ENCODE results near the gene ADGRG3. TPM values are rescaled to one million over a fixed set of nuclear protein-coding genes. Genes with fewer than 3 reads are reported as not detected.

The ADGRG3 gene
- total and polyA plus RNA-seq, 2 of the 8 experiments (the other 6 are each of a cell fraction or from before 2014, with no cell fraction given), result 0.28 to 0.98 TPM

DNA sequence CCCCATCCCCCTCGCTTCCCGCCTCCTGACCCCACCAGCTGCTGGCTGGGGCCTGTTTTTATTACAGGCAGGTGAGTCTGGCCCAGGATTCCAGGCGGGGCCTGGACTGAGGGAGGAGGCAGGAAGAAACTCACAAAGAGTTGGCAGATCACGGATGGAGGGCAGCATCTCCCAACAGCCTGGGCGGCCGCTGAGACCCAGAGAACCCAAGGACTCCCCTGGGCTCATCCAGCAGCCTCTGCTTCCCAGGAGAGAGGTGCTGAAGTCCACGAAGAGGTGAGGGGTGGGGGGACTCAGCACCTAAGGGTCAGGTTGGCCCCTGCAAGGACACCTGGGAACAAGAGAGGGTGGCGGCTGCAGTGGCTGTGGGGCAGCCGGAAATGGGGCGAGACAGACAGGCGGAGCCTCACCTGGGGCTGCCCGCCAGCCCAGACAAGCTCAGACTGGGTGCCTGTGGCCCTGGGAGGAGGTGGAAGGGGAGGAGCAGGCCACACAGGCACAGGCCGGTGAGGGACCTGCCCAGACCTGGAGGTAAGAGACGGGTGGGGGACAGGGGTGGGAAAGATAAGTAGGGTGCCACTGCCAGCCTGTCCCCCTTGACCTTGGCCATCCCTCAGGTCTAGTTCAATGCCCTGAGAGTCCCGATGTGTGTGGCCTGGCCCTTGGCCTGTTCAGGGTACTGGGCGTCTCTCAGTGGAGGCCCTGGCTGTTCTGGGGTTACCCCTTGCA is 48.3 kb upstream of the ADGRG3 start:
- H2BK15ac ChIP-seq (ENCODE audit: low read length), result peak overlapping the region; percentile 83; the same call in 1 of the 2 replicates
- H3K4me2 ChIP-seq (ENCODE audit: insufficient read depth in 1 of 2, low read depth in 2 of 2, low read length in 2 of 2), result no peak overlapping the region; a peak in 1 of 4 replicates
- no peak overlapping the region for H3K23ac ChIP-seq (ENCODE audit: insufficient read length)
- no peak overlapping the region for H3K27ac ChIP-seq (ENCODE audit: low read depth, low read length)
- H2BK12ac ChIP-seq (ENCODE audit: low read depth, low read length), result peak overlapping the region; percentile 90; the same call in 1 of the 2 replicates
- H3K4me1 ChIP-seq (replicated peaks in 1 of 4; ENCODE audit: control insufficient read depth in 3 of 4, insufficient read depth in 4 of 4, low read length in 3 of 4), result peaks cover 0 to 29% (median 15%) of the 10 kb centered on the region in 4 experiments; a peak in 6 of 7 replicates
- no peaks in the 10 kb centered on the region for H3K36me3 ChIP-seq (ENCODE audit: control insufficient read depth in 2 of 4, insufficient read depth in 4 of 4, low read length in 3 of 4)
- no peak overlapping the region for H2AFZ ChIP-seq (ENCODE audit: low read length)
- TF ChIP-seq BRCA1 (IDR thresholded peaks at IDR 0.05; ENCODE audit: low read depth, low read length) (no peak), SRF (IDR thresholded peaks at IDR 0.05; ENCODE audit: low read depth, low read length) (no peak), KDM4A (IDR thresholded peaks at IDR 0.05; ENCODE audit: low read depth, low read length, severe bottlenecking) (no peak), TAF7 (optimal IDR thresholded peaks at IDR 0.05; ENCODE audit: borderline replicate concordance, low read depth, low read length) (no peak)
- TF ChIP-seq, protein P1, sequence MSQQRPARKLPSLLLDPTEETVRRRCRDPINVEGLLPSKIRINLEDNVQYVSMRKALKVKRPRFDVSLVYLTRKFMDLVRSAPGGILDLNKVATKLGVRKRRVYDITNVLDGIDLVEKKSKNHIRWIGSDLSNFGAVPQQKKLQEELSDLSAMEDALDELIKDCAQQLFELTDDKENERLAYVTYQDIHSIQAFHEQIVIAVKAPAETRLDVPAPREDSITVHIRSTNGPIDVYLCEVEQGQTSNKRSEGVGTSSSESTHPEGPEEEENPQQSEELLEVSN (IDR thresholded peaks at IDR 0.05), result peak; percentile 13; the same call in 1 of the 2 replicates
- 91% methylated on average over 14 of the region's 16 CpGs; no CpG with 5 or more reads in 1 of the 2 experiments for WGBS, 2 experiments (ENCODE audit: extremely low coverage in 1 of 2, insufficient coverage in 1 of 2, insufficient read length in 1 of 2, insufficient replicate concordance in 2 of 2, low coverage in 1 of 2, low lambda C conversion rate in 2 of 2, missing lambda C conversion rate in 1 of 2)
- DNase-seq (ENCODE audit: low read depth in 1 of 2, low spot score in 2 of 2) (peak in 1 of 2 experiments; percentile 47), FAIRE-seq (no peak)
- no peak overlapping the region for H3K4me3 ChIP-seq (ENCODE audit: extremely low read depth in 1 of 4, insufficient read depth in 2 of 4, low read depth in 3 of 4, low read length in 4 of 4)
- H2BK5ac ChIP-seq (ENCODE audit: low read depth, low read length), result peak overlapping the region; percentile 71; the same call in 1 of the 2 replicates
- no peak overlapping the region for H3K14ac ChIP-seq (ENCODE audit: insufficient read length)
- no peaks in the 10 kb centered on the region for H3K79me1 ChIP-seq (ENCODE audit: low read depth, low read length)
- H3K27me3 ChIP-seq (replicated peaks in 1 of 4; ENCODE audit: control insufficient read depth in 3 of 4, extremely low read depth in 1 of 4, insufficient read depth in 3 of 4, low read length in 3 of 4), result no peaks in the 10 kb centered on the region
- peak overlapping the region; percentile 71 for H4K91ac ChIP-seq (replicated peaks; ENCODE audit: insufficient read length, low read length)
- H3K18ac ChIP-seq (ENCODE audit: extremely low read depth, low read length), result peak overlapping the region; percentile 62
- no peak overlapping the region for H2BK120ac ChIP-seq (replicated peaks; ENCODE audit: low read depth, low read length)
- ChIA-PET CTCF (ENCODE audit: partially characterized antibody) (interaction anchor here (0.5 to 10.1 kb wide), 12 partner anchors 8 to 387 kb away, joined by 3 to 79 read pairs (median 4); no protein-coding TSS in a partner anchor), POLR2A (ENCODE audit: partially characterized antibody) (interaction anchor here (1.1 to 2.3 kb wide), 5 partner anchors 11 to 83 kb away, joined by 3 to 5 read pairs (median 4); partner anchors contain the start of gene CCDC102A)
- peaks cover 3% of the 10 kb centered on the region; the same call in 1 of the 2 replicates for H3K23me2 ChIP-seq (ENCODE audit: low read depth, low read length)
- no peak overlapping the region for H3K9ac ChIP-seq (replicated peaks in 1 of 4; ENCODE audit: extremely low read depth in 1 of 4, low read depth in 3 of 4, low read length in 3 of 4)
- H2BK20ac ChIP-seq (ENCODE audit: low read length), result no peak overlapping the region
- H4K8ac ChIP-seq (ENCODE audit: extremely low read depth, insufficient read depth, low read length), result peak overlapping the region; percentile 57; the same call in 1 of the 2 replicates
- H3K56ac ChIP-seq (replicated peaks; ENCODE audit: insufficient read length, low read depth, low read length), result no peak overlapping the region
- H3K4ac ChIP-seq (replicated peaks; ENCODE audit: insufficient read length, low read depth, low read length), result no peak overlapping the region
- no peaks in the 10 kb centered on the region for H4K20me1 ChIP-seq (replicated peaks in 1 of 2; ENCODE audit: control insufficient read depth in 1 of 2, insufficient read depth in 2 of 2, low read length in 2 of 2)
- H3K9me3 ChIP-seq (ENCODE audit: insufficient read depth in 2 of 2, low read depth in 1 of 2, low read length in 1 of 2), result no peaks in the 10 kb centered on the region
- no peak overlapping the region for H2AK5ac ChIP-seq (ENCODE audit: low read depth, low read length)
- no peak overlapping the region for H4K5ac ChIP-seq (ENCODE audit: insufficient read length, low read depth, low read length)
- H3K79me2 ChIP-seq (ENCODE audit: control insufficient read depth in 1 of 2, insufficient read depth in 2 of 2, low read length in 2 of 2), result no peaks in the 10 kb centered on the region
